Small intestine (tissue), 16 donors: ENCODE data around the gene ANKEF1. TPM values are rescaled to one million over a fixed set of nuclear protein-coding genes. Genes with fewer than 3 reads are reported as not detected.

ENCODE experiments used
- DNase-seq, 2 donors: peaks; one replicate each; pipeline versions ENCODE4 v3.0.0 to v3.0.0-alpha.2; 2013
- FAIRE-seq: peaks from 2 replicates; lab custom pipeline; 2012; peaks lifted over from hg19 to GRCh38; lab: Jason Lieb, UNC
- H3K27ac ChIP-seq, 3 donors: one replicate each; pipeline ENCODE4 v1.5.1; 2013; ENCODE audit warnings: low read length in 2 of 3, mild to moderate bottlenecking in 2 of 3, control low read depth in 1 of 3, inconsistent platforms in 1 of 3, low read depth in 1 of 3, moderate library complexity in 1 of 3
- H3K27me3 ChIP-seq, 3 donors: one replicate each; pipeline ENCODE4 v1.6.1; 2013; ENCODE audit warnings: low read length in 3 of 3, inconsistent platforms in 1 of 3; ENCODE audit not compliant: control insufficient read depth in 3 of 3, insufficient read depth in 3 of 3
- H3K36me3 ChIP-seq, 3 donors: one replicate each; pipeline ENCODE4 v1.6.1; 2013; ENCODE audit warnings: low read length in 3 of 3, inconsistent platforms in 1 of 3, low read depth in 1 of 3, mild to moderate bottlenecking in 1 of 3, moderate library complexity in 1 of 3; ENCODE audit not compliant: control insufficient read depth in 3 of 3, insufficient read depth in 2 of 3
- H3K4me1 ChIP-seq, 3 donors: one replicate each; pipeline ENCODE4 v1.6.1; 2013; ENCODE audit warnings: low read length in 2 of 3, inconsistent platforms in 1 of 3, low read depth in 1 of 3, mild to moderate bottlenecking in 1 of 3, moderate library complexity in 1 of 3; ENCODE audit not compliant: control insufficient read depth in 3 of 3, insufficient read depth in 2 of 3
- H3K4me3 ChIP-seq, 3 donors: one replicate each; pipeline ENCODE4 v1.5.1; 2013; ENCODE audit warnings: low read length in 3 of 3, control low read depth in 1 of 3, inconsistent platforms in 1 of 3, low read depth in 1 of 3, mild to moderate bottlenecking in 1 of 3, moderate library complexity in 1 of 3
- H3K9me3 ChIP-seq, 2 donors: one replicate each; pipeline ENCODE4 v1.6.1; 2013; ENCODE audit warnings: low read depth in 1 of 2, low read length in 1 of 2; ENCODE audit not compliant: control insufficient read depth in 2 of 2, insufficient read depth in 1 of 2
- WGBS, 3 donors: extraction: QIAGEN DNeasy Blood & Tissue Kit; methylation state at CpG; one replicate each; pipeline ENCODE4 v1.1.7; 2013; 5-methylcytosine and 5-hydroxymethylcytosine counted together
- long read RNA-seq, 10 donors: transcript quantifications; one replicate each; lab custom pipeline, GENCODE V29; 2026
- polyA plus RNA-seq, 4 donors: library from polyadenylated mRNA; stranded (reverse) in 3 of 4; unstranded in 1 of 4; fragments of 200-250 nt in 3 of 4; fragments of 120-200 nt in 1 of 4; gene quantifications; one replicate each; pipeline versions ENCODE4 v1.2.1 to v1.2.3, GENCODE V29; 2013
- donor health status: healthy with polysubstance abuse.
- donor health status: control.
- donor health status: control.
- donor health status: Bipolar disorder and iron deficiency.
- donor health status: healthy.

ANKEF1 gene
- polyA plus RNA-seq, result 1 to 10 TPM; 2.2 to 6.5 (median 3.0) TPM
- long read RNA-seq, donor 1, full-length matches to known transcripts, result 1 of 1 reads
- long read RNA-seq, donor 1, partial matches to known transcripts, result 0 of 1 reads
- long read RNA-seq, donor 1, other reads (novel, unspliced or antisense), result 0 of 1 reads
- long read RNA-seq, donor 2, partial matches to known transcripts, result 0 of 1 reads
- long read RNA-seq, donor 2, other reads (novel, unspliced or antisense), result 0 of 1 reads
- long read RNA-seq, donor 3, result 0 reads
- long read RNA-seq, donor 4, result 0 reads
- long read RNA-seq, donor 5, result 0 reads
- long read RNA-seq, donor 6, full-length matches to known transcripts, result 2 of 2 reads
- long read RNA-seq, donor 6, partial matches to known transcripts, result 0 of 2 reads
- long read RNA-seq, donor 6, other reads (novel, unspliced or antisense), result 0 of 2 reads
- long read RNA-seq, donor 7, result 0 reads
- long read RNA-seq, donor 8, result 0 reads
- long read RNA-seq, donor 9, result 0 reads
- long read RNA-seq, donor 10, full-length matches to known transcripts, result 2 of 2 reads
- long read RNA-seq, donor 10, partial matches to known transcripts, result 0 of 2 reads
- long read RNA-seq, donor 10, other reads (novel, unspliced or antisense), result 0 of 2 reads

GRCh38 chr20:10034717-10035571 is at the start of gene ANKEF1:
Gene ANKEF1 (plus strand): TSS chr20:10034987. CDS start chr20:10038302, 3,315 bp downstream.
- H3K9me3 ChIP-seq, result no peaks in the 10 kb centered on the region
- peaks cover 0 to 3% (median 3%) of the 10 kb centered on the region in 3 donors for H3K36me3 ChIP-seq
- H3K4me1 ChIP-seq, result peaks cover 0 to 9% (median 5%) of the 10 kb centered on the region in 3 donors
- peak within 1 kb of the TSS; percentile 37 to 78 (median 59) for H3K4me3 ChIP-seq
- WGBS, 3 donors, result 1 to 3% (median 2%) methylated on average over 52 to 65 of the region's 65 CpGs
- H3K27ac ChIP-seq, result peak within 1 kb of the TSS; percentile 55 to 85 (median 56)
- peak; percentile 90 to 95 for DNase-seq
- no peak for FAIRE-seq
- no peaks in the 10 kb centered on the region for H3K27me3 ChIP-seq

DNA sequence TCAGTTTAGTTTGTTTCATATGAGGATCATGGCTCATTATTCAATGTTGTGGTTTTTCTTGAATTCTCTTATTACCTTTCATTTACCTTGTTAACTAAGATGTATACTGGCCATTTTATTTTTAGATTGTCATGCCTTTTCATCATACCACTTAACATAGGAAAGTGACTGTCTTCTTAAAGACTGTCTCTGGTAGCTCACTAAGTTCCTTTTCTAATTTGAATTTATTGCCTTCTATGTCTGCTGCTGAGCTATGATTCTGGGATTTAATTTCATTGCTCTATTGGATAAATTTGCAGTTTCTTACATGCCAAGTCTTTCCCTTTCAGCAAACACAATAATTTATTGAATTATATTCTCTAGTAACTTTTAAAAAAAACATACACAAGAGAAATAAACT is 49.5 kb upstream of the ANKEF1 start:
- H3K36me3 ChIP-seq, result no peaks in the 10 kb centered on the region
- H3K4me1 ChIP-seq, result no peaks in the 10 kb centered on the region
- no peaks in the 10 kb centered on the region for H3K9me3 ChIP-seq
- no peak overlapping the region for H3K4me3 ChIP-seq
- no peaks in the 10 kb centered on the region for H3K27me3 ChIP-seq
- H3K27ac ChIP-seq, result no peak overlapping the region
- no peak for DNase-seq
- no peak for FAIRE-seq

DNA sequence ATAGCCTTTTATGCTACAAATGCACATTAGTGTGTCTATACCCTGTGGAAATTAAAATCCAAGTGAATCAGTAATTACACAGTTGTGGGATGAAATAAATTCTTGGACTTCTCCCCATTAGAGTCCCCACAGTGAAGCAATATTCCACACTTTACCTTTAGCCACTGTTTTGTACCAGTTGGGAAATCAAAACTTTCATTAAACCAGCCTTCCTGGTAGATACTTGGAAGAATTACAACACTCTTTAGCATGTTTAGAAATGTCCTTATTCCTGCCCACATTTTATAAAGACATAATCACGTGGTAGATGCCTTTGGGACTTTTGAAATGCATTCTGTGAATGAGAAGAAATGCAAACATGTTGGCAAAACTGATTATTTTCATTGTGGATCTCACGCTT is 49.0 kb upstream of the ANKEF1 start:
- no peak overlapping the region for H3K4me3 ChIP-seq

GRCh38 chr20:9989066-9989724 is 45.6 kb upstream of the ANKEF1 start:
- no peak overlapping the region for H3K27ac ChIP-seq
- DNase-seq (no peak), FAIRE-seq (no peak)
- no peak overlapping the region for H3K4me3 ChIP-seq
- no peaks in the 10 kb centered on the region for H3K9me3 ChIP-seq
- H3K4me1 ChIP-seq, result no peaks in the 10 kb centered on the region
- no peaks in the 10 kb centered on the region for H3K27me3 ChIP-seq
- 30 to 39% (median 31%) methylated on average over 1 of the region's 1 CpG for WGBS, 3 donors
- H3K36me3 ChIP-seq, result no peaks in the 10 kb centered on the region

More for the DNA sequence above, 49.0 kb upstream of the ANKEF1 start:
- WGBS, 3 donors, result 64 to 70% (median 68%) methylated on average over 2 of the region's 2 CpGs
- no peaks in the 10 kb centered on the region for H3K9me3 ChIP-seq
- no peaks in the 10 kb centered on the region for H3K4me1 ChIP-seq
- FAIRE-seq, result no peak
- no peak overlapping the region for H3K27ac ChIP-seq
- DNase-seq, result no peak
- H3K36me3 ChIP-seq, result no peaks in the 10 kb centered on the region
- no peaks in the 10 kb centered on the region for H3K27me3 ChIP-seq

GRCh38 chr20:9993137-9993536 is 41.6 kb upstream of the ANKEF1 start:
- WGBS, 3 donors, result 86 to 91% (median 88%) methylated on average over 4 of the region's 4 CpGs
- FAIRE-seq, result no peak

GRCh38 chr20:9994676-9995075 is 40.1 kb upstream of the ANKEF1 start:
- H3K4me3 ChIP-seq, result no peak overlapping the region
- no peaks in the 10 kb centered on the region for H3K9me3 ChIP-seq
- H3K36me3 ChIP-seq, result no peaks in the 10 kb centered on the region
- no peak overlapping the region for H3K27ac ChIP-seq
- no peaks in the 10 kb centered on the region for H3K27me3 ChIP-seq
- no peaks in the 10 kb centered on the region for H3K4me1 ChIP-seq
- no peak for DNase-seq
- FAIRE-seq, result no peak

More at GRCh38 chr20:9993137-9993536, 41.6 kb upstream of the ANKEF1 start:
- Histone ChIP-seq H3K4me1 (no peaks in the 10 kb centered on the region), H3K27me3 (no peaks in the 10 kb centered on the region), H3K27ac (no peak overlapping the region), H3K9me3 (no peaks in the 10 kb centered on the region), H3K4me3 (no peak overlapping the region), H3K36me3 (no peaks in the 10 kb centered on the region)
- DNase-seq, result no peak

GRCh38 chr20:9995510-9996272 is 39.1 kb upstream of the ANKEF1 start:
- Histone ChIP-seq H3K9me3 (no peaks in the 10 kb centered on the region), H3K27me3 (no peaks in the 10 kb centered on the region), H3K27ac (no peak overlapping the region), H3K36me3 (no peaks in the 10 kb centered on the region), H3K4me1 (no peaks in the 10 kb centered on the region), H3K4me3 (no peak overlapping the region)
- no peak for FAIRE-seq
- DNase-seq, result no peak
- 78 to 86% (median 78%) methylated on average over 3 of the region's 3 CpGs for WGBS, 3 donors
